Activated CD4-positive, alpha-beta T cell treated with anti-CD3 and anti-CD28 coated beads, Interleukin-2, amount 50 U/mL, for 4 hours (primary cell): ENCODE results near the gene TELO2.

ENCODE experiments used
- DNase-seq, 2 experiments: peaks; one replicate each; pipeline ENCODE4 v3.0.0-alpha.2; 2020

The TELO2 gene

DNA sequence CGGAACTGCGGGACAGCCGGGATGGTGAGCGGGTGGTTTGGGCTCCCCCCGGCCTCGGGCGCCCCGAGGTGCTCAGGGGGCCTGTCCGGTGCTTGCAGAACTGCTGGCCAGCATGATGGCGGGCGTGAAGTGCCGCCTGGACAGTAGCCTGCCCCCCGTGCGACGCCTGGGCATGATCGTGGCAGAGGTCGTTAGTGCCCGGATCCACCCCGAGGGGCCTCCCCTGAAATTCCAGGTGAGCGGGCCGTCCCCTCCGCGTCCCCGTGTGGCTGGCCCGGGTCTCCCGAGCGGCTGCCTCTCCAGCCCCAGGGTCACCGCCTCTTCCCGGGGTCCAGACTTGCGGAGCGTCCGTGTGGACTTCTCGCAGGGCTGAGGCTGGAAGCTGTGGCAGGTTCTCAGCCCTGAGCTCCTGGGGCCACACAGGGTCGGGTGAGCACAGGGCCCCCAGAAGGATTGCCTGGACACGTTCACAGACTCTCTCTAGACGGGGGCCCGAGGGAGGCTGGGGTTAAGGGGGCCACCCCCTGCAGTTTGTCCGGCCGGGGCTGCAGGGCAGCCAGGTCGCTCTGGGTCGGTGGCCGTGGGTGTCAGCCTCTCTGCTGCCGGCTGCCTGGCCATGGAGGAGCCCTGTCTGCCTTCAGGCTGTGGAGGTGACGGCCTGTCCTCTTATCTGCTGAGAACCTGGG, 7.4 kb downstream of the TELO2 start:
- DNase-seq = no peak

DNA sequence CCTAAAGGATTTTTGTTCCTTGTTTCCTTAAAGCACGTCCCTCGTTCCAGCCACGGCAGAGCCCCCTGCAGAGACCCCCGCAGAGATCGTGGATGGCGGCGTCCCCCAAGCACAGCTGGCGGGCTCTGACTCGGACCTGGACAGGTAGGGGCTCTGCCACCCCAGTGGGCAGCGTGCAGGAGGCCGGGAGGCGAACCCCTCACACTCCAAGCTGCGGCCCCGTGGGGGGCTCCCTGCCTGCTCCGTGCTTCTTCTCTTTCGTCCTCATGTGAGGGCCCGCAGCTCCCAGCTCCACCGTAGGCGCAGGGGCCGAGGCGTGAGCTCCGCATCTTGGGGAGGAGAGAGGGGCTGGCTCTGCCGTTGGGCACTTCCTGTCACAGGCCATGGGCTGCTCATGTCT, 8.5 kb downstream of the TELO2 start:
- no peak for DNase-seq

DNA sequence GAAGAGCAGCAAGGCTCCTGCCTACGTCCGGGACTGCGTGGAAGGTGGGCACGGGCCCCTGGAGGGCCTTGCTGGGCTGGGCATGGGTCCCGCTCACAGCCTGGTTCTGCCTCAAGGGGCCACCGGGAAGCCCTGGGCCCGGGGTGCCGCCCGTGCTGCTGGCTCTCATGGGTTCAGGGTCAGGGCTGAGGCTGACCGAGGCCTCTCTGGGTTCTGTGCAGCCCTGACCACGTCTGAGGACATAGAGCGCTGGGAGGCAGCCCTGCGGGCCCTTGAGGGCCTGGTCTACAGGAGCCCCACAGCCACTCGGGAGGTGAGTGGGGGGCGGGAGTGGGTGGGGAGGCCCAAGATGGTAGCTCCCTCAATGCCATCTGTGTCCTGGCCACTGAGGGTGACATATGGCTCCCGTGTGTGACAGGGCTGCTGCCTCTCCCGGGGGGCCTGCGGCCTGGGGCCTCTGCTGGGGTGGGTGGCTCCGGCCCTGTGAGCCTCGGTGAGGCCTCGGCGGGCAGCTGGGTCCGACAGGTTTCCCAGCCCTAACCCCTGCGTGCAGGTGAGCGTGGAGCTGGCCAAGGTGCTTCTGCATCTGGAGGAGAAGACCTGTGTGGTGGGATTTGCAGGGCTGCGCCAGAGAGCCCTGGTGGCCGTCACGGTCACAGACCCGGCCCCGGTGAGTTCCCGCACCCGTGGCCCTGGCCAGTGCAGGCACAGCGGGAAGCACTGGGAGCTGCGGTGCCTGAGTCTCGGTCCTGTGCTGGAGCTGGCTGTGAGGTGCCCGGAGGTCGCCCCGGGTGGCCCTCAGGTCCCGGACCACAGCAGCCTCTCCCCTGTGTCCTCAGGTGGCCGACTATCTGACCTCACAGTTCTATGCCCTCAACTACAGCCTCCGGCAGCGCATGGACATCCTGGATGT, 9.2 kb downstream of the TELO2 start:
- no peak for DNase-seq

- DNase-seq = no peak
Observed at GRCh38 chr16:1503110-1503955, 10.2 kb downstream of the TELO2 start.

GRCh38 chr16:1505073-1505844, 12.1 kb downstream of the TELO2 start:
- DNase-seq = no peak

DNA sequence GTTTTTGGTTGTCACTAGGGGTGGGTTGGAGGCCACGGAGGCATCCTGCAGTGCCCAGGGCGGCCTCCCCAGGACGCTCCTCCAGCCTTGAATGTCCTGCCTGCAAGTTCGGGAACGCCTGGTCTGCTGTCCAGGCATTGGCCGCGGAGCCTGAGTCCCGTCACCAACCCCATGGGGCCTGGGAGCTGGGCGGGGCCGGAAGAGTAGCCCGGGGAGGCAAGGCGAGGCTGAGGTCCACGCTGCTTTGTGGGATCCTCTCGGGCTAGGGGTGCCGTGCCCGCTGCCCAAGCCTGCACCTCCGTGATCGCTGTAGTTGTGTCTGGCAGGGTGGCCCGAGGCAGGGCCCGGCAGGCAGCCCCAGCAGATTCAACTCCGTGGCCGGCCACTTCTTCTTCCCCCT, 12.8 kb downstream of the TELO2 start:
- no peak for DNase-seq

- DNase-seq = no peak
Observed at GRCh38 chr16:1506494-1507213, 13.5 kb downstream of the TELO2 start.

DNA sequence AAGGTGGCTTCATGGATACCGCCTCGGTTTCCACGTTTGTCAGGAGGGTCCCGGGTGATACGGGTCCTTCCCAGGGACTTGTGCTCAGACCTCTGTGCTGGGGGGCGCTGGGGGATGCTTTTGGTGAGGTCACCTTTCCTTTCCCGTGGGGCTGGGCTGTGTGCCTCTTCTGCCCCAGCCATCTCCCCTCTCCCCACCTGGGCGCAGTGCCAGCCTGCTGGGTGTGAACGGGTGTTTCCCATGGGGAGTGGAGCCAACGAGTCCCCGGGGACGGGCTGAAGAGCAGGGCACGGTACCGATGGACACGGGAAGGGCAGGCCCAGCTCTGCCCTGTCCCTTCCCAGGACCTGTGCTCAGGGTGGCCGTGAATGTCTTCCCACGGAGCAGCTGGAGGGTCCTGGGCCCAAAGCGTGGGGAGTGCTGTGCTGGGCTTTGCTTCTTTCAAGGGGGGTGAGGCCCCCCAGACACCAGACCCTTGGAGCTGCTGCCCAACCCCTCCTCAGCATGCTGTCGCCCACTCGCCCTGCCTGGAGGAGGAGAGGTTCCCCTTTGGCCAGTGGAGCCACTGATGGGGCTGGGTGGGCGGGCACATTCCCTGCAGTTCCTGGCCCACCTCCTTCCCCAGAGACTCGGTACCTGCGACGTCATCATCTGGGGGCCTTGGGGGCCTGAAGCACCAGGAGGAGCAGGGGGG, 15.5 kb downstream of the TELO2 start:
- DNase-seq = no peak

- no peak for DNase-seq
Observed at GRCh38 chr16:1509307-1510221, 16.4 kb downstream of the TELO2 start.

GRCh38 chr16:1510272-1510671, 17.1 kb downstream of the TELO2 start:
- DNase-seq = no peak

- no peak for DNase-seq
Observed at GRCh38 chr16:1510941-1511351, 17.8 kb downstream of the TELO2 start.

- no peak for DNase-seq
Observed at GRCh38 chr16:1511662-1512569, 18.8 kb downstream of the TELO2 start.

GRCh38 chr16:1512774-1513173, 19.6 kb downstream of the TELO2 start:
- DNase-seq = no peak

DNA sequence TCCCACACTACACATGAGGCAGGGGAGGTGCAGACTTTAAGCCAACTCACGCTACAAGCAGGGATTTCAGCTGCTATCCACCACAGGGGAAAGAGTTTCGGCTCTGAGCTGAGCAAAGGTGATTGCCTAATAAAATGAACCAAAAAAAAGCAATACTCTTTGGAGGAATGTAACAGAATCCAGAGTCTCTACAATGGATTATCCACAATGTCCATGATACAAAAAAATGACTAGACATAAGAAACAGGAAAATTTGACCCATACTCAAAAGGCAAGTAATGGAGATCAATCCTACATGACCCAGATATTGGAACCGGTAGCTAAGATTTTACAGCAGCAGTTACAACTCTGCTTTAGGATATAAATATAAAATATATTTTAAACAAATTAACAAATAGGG, 21.3 kb downstream of the TELO2 start:
- DNase-seq = no peak

- DNase-seq = no peak
Observed at GRCh38 chr16:1518626-1519135, 25.5 kb downstream of the TELO2 start.

GRCh38 chr16:1519831-1520230, 26.7 kb downstream of the TELO2 start:
- DNase-seq = no peak

DNA sequence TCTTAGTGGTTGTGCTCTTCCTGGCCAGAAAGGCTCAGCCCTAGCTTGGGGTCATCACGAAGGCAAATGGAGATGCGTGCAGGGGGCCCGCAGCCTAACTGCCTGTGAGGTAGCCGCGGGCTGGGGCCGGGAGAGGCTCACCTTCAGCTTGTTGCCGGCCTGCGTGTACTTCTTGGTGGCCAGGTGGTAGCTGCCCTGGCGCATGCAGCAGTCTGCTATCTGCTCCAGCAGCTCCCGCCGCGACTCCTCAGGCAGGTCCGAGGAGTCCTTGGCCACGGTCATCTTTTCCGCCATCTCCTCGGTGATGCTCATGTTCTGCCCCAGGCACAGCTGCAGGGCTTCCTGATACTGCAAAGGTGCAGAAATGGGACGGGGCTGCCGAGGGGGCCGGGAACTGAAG, 27.3 kb downstream of the TELO2 start:
- no peak for DNase-seq

GRCh38 chr16:1523581-1524245, 30.6 kb downstream of the TELO2 start:
- DNase-seq = no peak
